Neural cell (in vitro differentiated cells): ENCODE data around the gene ERCC2. TPM values are rescaled to one million over a fixed set of nuclear protein-coding genes. Genes with fewer than 3 reads are reported as not detected.
"Not testable (repeated sequence)": the region's sequence is repeated elsewhere in the genome, so short reads cannot be mapped to it uniquely, and the experiment has no call there.

Experiments
- H2AFZ ChIP-seq: fragments of 200-600, 300-800 bp; sonication (generic), shearing (Covaris generic); 2 replicates; pipeline ENCODE4 v1.6.0; 2014; ENCODE audit warnings: low read depth, mild to moderate bottlenecking, antibody characterized with exemption, low read length, moderate library complexity
- H3F3A ChIP-seq: fragments of 200-600 bp; shearing (Covaris generic); 2 replicates; pipeline ENCODE4 v1.6.1; 2016; ENCODE audit warnings: mild to moderate bottlenecking, moderate library complexity, mixed read lengths, antibody characterized with exemption, low read length; ENCODE audit not compliant: insufficient read depth, poor library complexity, severe bottlenecking
- H3K27ac ChIP-seq: fragments of 200-600, 300-800 bp; sonication (generic), shearing (Covaris generic); 2 replicates; pipeline ENCODE4 v1.5.1; 2014; ENCODE audit warnings: mild to moderate bottlenecking, low read length, moderate library complexity
- H3K27me3 ChIP-seq: fragments of 300-800, 200-600 bp; sonication (generic), shearing (Covaris generic); 2 replicates; pipeline ENCODE4 v1.6.0; 2014; ENCODE audit warnings: mild to moderate bottlenecking, low read depth, low read length, moderate library complexity; ENCODE audit not compliant: insufficient read depth
- H3K36me3 ChIP-seq: fragments of 300-800, 200-600 bp; sonication (generic), shearing (Covaris generic); 2 replicates; pipeline ENCODE4 v1.5.1; 2014; ENCODE audit warnings: mild to moderate bottlenecking, antibody characterized with exemption, low read length, moderate library complexity; ENCODE audit not compliant: insufficient read depth
- H3K4me2 ChIP-seq: fragments of 300-800, 200-600 bp; sonication (generic), shearing (Covaris generic); 2 replicates; pipeline ENCODE4 v1.6.0; 2014; ENCODE audit warnings: mild to moderate bottlenecking, low read length
- H3K4me3 ChIP-seq: fragments of 300-800, 200-600 bp; sonication (generic), shearing (Covaris generic); 2 replicates; pipeline ENCODE4 v1.5.1; 2014; ENCODE audit warnings: mild to moderate bottlenecking, low read length, moderate library complexity
- H3K79me2 ChIP-seq: fragments of 200-600 bp; shearing (Covaris generic); replicated peaks from 2 replicates; pipeline ENCODE4 v1.6.0; 2014; ENCODE audit warnings: mild to moderate bottlenecking, low read length, moderate library complexity; ENCODE audit not compliant: insufficient read depth
- H3K9ac ChIP-seq: fragments of 300-800, 200-600 bp; sonication (generic), shearing (Covaris generic); 2 replicates; pipeline ENCODE4 v1.6.1; 2016; ENCODE audit warnings: mild to moderate bottlenecking, low read length, mixed read lengths
- H3K9me2 ChIP-seq: fragments of 200-600 bp; shearing (Covaris generic); 2 replicates; pipeline ENCODE4 v1.6.1; 2016; ENCODE audit warnings: mild to moderate bottlenecking, low read length, mixed read lengths; ENCODE audit not compliant: insufficient read depth
- H3K9me3 ChIP-seq: fragments of 200-600, 300-800 bp; sonication (generic), shearing (Covaris generic); 2 replicates; pipeline ENCODE4 v1.6.1; 2016; ENCODE audit warnings: mild to moderate bottlenecking, mixed run types, low read length, moderate library complexity, mixed read lengths
- H4K20me1 ChIP-seq: fragments of 200-600 bp; shearing (Covaris generic); 2 replicates; pipeline ENCODE4 v1.6.1; 2016; ENCODE audit warnings: mild to moderate bottlenecking, mixed run types; ENCODE audit not compliant: insufficient read depth
- EP300 ChIP-seq: fragments of 450-650 bp; conservative IDR thresholded peaks from 2 replicates; pipeline ENCODE4 v1.6.1; 2014; ENCODE audit warnings: antibody characterized with exemption, mild to moderate bottlenecking, moderate library complexity; ENCODE audit not compliant: poor library complexity, severe bottlenecking
- EZH2 ChIP-seq: fragments of 200-600, 300-800 bp; shearing (Covaris generic), sonication (generic); IDR thresholded peaks from 2 replicates; pipeline ENCODE4 v1.6.1; 2014; ENCODE audit warnings: antibody characterized with exemption, low read length, borderline replicate concordance, mild to moderate bottlenecking; ENCODE audit not compliant: insufficient read depth, poor library complexity, severe bottlenecking
- MXI1 ChIP-seq: fragments of 450-650 bp; conservative IDR thresholded peaks from 2 replicates; pipeline ENCODE4 v1.6.1; 2014; ENCODE audit warnings: antibody characterized with exemption, mild to moderate bottlenecking; ENCODE audit not compliant: poor library complexity, severe bottlenecking
- POLR2AphosphoS5 ChIP-seq: IDR thresholded peaks from 2 replicates; pipeline ENCODE4 v1.6.1; 2012
- RAD21 ChIP-seq: fragments of 450-650 bp; conservative IDR thresholded peaks from 2 replicates; pipeline ENCODE4 v1.6.1; 2014; ENCODE audit warnings: antibody characterized with exemption, mild to moderate bottlenecking, moderate library complexity
- SMC3 ChIP-seq: fragments of 450-650 bp; conservative IDR thresholded peaks from 2 replicates; pipeline ENCODE4 v1.6.1; 2014; ENCODE audit warnings: antibody characterized with exemption, mild to moderate bottlenecking, moderate library complexity; ENCODE audit not compliant: poor library complexity
- TAF1 ChIP-seq: IDR thresholded peaks from 2 replicates; pipeline ENCODE4 v1.6.1; 2012; ENCODE audit warnings: low read depth
- polyA plus RNA-seq: library from polyadenylated mRNA; depleted of rRNA; stranded (reverse); fragments of >200 nt; gene quantifications from 2 replicates; pipeline ENCODE4 v1.2.3, GENCODE V29; 2014
- TF ChIP-seq, protein P1 (sequence below): fragments of 450-650 bp; IDR thresholded peaks from 2 replicates; pipeline ENCODE4 v1.5.1; 2014; ENCODE audit warnings: antibody characterized with exemption, mild to moderate bottlenecking, moderate library complexity; ENCODE audit not compliant: poor library complexity, severe bottlenecking
- TF ChIP-seq, protein P2 (sequence below): IDR thresholded peaks from 2 replicates; pipeline ENCODE4 v1.6.1; 2012; ENCODE audit warnings: borderline replicate concordance

The ERCC2 gene
- polyA plus RNA-seq, 1 donor from 2014 or later = 28.8 TPM

DNA sequence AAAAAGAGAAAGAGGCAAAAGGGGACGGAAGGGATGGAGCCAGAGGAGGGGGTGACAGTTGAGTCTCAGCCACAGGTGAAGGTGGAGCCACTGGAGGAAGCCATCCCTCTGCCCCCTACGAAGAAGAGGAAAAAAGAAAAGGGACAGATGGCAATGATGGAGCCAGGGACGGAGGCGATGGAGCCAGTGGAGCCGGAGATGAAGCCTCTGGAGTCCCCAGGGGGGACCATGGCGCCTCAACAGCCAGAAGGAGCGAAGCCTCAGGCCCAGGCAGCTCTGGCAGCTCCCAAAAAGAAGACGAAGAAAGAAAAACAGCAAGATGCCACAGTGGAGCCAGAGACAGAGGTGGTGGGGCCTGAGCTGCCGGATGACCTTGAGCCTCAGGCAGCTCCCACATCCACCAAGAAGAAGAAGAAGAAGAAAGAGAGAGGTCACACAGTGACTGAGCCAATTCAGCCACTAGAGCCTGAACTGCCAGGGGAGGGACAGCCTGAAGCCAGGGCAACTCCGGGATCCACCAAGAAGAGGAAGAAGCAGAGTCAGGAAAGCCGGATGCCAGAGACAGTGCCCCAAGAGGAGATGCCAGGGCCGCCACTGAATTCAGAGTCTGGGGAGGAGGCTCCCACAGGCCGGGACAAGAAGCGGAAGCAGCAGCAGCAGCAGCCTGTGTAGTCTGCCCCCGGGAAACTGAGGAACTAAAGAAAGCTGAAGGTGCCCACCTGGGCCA, 38.6 kb upstream of the ERCC2 start:
- no peaks in the 10 kb centered on the region for H4K20me1 ChIP-seq
- no peaks in the 10 kb centered on the region for H3K9me3 ChIP-seq
- no peak overlapping the region for H2AFZ ChIP-seq
- H3K9ac ChIP-seq = no peak overlapping the region
- peaks cover 18% of the 10 kb centered on the region for H3K27me3 ChIP-seq
- no peaks in the 10 kb centered on the region for H3F3A ChIP-seq
- TF ChIP-seq SMC3 (no peak), POLR2AphosphoS5 (no peak), EZH2 (no peak), TAF1 (no peak), RAD21 (no peak), EP300 (no peak), MXI1 (no peak)
- TF ChIP-seq, protein P1, sequence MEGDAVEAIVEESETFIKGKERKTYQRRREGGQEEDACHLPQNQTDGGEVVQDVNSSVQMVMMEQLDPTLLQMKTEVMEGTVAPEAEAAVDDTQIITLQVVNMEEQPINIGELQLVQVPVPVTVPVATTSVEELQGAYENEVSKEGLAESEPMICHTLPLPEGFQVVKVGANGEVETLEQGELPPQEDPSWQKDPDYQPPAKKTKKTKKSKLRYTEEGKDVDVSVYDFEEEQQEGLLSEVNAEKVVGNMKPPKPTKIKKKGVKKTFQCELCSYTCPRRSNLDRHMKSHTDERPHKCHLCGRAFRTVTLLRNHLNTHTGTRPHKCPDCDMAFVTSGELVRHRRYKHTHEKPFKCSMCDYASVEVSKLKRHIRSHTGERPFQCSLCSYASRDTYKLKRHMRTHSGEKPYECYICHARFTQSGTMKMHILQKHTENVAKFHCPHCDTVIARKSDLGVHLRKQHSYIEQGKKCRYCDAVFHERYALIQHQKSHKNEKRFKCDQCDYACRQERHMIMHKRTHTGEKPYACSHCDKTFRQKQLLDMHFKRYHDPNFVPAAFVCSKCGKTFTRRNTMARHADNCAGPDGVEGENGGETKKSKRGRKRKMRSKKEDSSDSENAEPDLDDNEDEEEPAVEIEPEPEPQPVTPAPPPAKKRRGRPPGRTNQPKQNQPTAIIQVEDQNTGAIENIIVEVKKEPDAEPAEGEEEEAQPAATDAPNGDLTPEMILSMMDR = no peak
- TF ChIP-seq, protein P2, sequence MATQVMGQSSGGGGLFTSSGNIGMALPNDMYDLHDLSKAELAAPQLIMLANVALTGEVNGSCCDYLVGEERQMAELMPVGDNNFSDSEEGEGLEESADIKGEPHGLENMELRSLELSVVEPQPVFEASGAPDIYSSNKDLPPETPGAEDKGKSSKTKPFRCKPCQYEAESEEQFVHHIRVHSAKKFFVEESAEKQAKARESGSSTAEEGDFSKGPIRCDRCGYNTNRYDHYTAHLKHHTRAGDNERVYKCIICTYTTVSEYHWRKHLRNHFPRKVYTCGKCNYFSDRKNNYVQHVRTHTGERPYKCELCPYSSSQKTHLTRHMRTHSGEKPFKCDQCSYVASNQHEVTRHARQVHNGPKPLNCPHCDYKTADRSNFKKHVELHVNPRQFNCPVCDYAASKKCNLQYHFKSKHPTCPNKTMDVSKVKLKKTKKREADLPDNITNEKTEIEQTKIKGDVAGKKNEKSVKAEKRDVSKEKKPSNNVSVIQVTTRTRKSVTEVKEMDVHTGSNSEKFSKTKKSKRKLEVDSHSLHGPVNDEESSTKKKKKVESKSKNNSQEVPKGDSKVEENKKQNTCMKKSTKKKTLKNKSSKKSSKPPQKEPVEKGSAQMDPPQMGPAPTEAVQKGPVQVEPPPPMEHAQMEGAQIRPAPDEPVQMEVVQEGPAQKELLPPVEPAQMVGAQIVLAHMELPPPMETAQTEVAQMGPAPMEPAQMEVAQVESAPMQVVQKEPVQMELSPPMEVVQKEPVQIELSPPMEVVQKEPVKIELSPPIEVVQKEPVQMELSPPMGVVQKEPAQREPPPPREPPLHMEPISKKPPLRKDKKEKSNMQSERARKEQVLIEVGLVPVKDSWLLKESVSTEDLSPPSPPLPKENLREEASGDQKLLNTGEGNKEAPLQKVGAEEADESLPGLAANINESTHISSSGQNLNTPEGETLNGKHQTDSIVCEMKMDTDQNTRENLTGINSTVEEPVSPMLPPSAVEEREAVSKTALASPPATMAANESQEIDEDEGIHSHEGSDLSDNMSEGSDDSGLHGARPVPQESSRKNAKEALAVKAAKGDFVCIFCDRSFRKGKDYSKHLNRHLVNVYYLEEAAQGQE = no peak
- no peak overlapping the region for H3K4me3 ChIP-seq
- H3K36me3 ChIP-seq = no peaks in the 10 kb centered on the region
- no peaks in the 10 kb centered on the region for H3K79me2 ChIP-seq
- H3K9me2 ChIP-seq = no peaks in the 10 kb centered on the region
- no peak overlapping the region for H3K4me2 ChIP-seq
- no peak overlapping the region for H3K27ac ChIP-seq

DNA sequence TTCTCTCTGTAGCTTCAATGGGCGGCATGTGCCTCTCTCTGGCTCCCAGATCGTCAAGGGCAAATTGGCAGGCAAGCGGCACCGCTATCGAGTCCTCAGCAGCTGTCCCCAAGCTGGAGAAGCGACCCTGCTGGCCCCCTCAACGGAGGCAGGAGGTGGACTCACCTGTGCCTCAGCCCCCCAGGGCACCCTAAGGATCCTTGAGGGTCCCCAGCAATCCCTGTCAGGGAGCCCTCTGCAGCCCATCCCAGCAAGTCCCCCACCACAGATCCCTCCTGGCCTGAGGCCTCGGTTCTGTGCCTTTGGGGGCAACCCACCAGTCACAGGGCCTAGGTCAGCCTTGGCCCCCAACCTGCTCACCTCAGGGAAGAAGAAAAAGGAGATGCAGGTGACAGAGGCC, 37.7 kb upstream of the ERCC2 start:
- H3K27ac ChIP-seq = no peak overlapping the region
- no peak overlapping the region for H3K4me3 ChIP-seq
- no peak overlapping the region for H3K4me2 ChIP-seq
- peaks cover 26% of the 10 kb centered on the region for H3K27me3 ChIP-seq
- no peaks in the 10 kb centered on the region for H3K9me3 ChIP-seq
- no peaks in the 10 kb centered on the region for H3K36me3 ChIP-seq
- H3K9ac ChIP-seq = no peak overlapping the region
- no peaks in the 10 kb centered on the region for H3K9me2 ChIP-seq
- H3K79me2 ChIP-seq = no peaks in the 10 kb centered on the region
- no peaks in the 10 kb centered on the region for H4K20me1 ChIP-seq
- TF ChIP-seq EZH2 = no peak
- H3F3A ChIP-seq = no peaks in the 10 kb centered on the region
- H2AFZ ChIP-seq = no peak overlapping the region

DNA sequence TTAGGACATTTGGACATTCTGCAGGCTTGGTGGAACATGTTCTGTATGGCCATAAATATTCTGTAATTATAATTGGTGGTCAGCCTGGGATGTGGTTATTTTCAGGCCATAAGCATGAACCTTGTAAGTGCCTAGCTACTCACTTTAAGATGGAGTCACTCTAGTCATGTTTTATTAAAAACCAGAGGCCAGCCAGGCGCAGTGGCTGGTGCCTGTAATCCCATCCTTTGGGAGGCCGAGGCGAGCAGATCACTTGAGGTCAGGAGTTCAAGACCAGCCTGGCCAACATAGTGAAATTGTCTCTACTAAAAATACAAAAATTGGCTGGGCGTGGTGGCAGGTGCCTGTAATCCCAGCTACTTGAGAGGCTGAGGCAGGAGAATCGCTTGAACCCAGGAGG, 37.2 kb upstream of the ERCC2 start:
- H3F3A ChIP-seq, H3K9me3 ChIP-seq, H3K9ac ChIP-seq, H3K79me2 ChIP-seq, H3K27ac ChIP-seq, H2AFZ ChIP-seq, H4K20me1 ChIP-seq, H3K9me2 ChIP-seq, H3K36me3 ChIP-seq: not testable (repeated sequence)
- Histone ChIP-seq H3K4me2 (peak overlapping the region; percentile 79), H3K27me3 (peaks cover 32% of the 10 kb centered on the region), H3K4me3 (peak overlapping the region; percentile 81)
